HEK293T (cell line): ENCODE results near the gene FAM20C.

Experiments
- ARNT ChIP-seq: fragments of 450-650 bp; IDR thresholded peaks from 2 replicates; pipeline ENCODE4 v1.6.1; 2017; ENCODE audit warnings: mild to moderate bottlenecking
- BHLHE40 ChIP-seq: fragments of 450-650 bp; IDR thresholded peaks from 2 replicates; pipeline ENCODE4 v1.6.1; 2016; ENCODE audit warnings: mild to moderate bottlenecking, moderate library complexity, borderline replicate concordance
- ELF4 ChIP-seq: fragments of 450-650 bp; IDR thresholded peaks from 2 replicates; pipeline ENCODE4 v1.6.1; 2017; ENCODE audit warnings: antibody characterized with exemption
- FOXA1 ChIP-seq: fragments of 450-650 bp; IDR thresholded peaks from 2 replicates; pipeline ENCODE4 v1.6.1; 2016; ENCODE audit warnings: mild to moderate bottlenecking
- FOXM1 ChIP-seq: fragments of 450-650 bp; IDR thresholded peaks from 2 replicates; pipeline ENCODE4 v1.6.1; 2017; ENCODE audit warnings: mild to moderate bottlenecking, borderline replicate concordance
- HDGF ChIP-seq: fragments of 450-650 bp; IDR thresholded peaks from 2 replicates; pipeline ENCODE4 v1.6.1; 2017; ENCODE audit warnings: antibody characterized with exemption, borderline replicate concordance
- L3MBTL2 ChIP-seq: fragments of 450-650 bp; conservative IDR thresholded peaks from 2 replicates; pipeline ENCODE4 v1.6.1; 2016; ENCODE audit warnings: mild to moderate bottlenecking
- PKNOX1 ChIP-seq: fragments of 450-650 bp; IDR thresholded peaks from 2 replicates; pipeline ENCODE4 v1.6.1; 2016
- SP1 ChIP-seq: fragments of 450-650 bp; IDR thresholded peaks from 2 replicates; pipeline ENCODE4 v1.6.1; 2017
- SUZ12 ChIP-seq: fragments of 450-650 bp; IDR thresholded peaks from 2 replicates; pipeline ENCODE4 v1.6.1; 2016; ENCODE audit warnings: mild to moderate bottlenecking
- TARDBP ChIP-seq: fragments of 450-650 bp; IDR thresholded peaks from 2 replicates; pipeline ENCODE4 v1.6.1; 2016
- ZNF384 ChIP-seq: fragments of 450-650 bp; IDR thresholded peaks from 2 replicates; pipeline ENCODE4 v1.6.1; 2016

DNA sequence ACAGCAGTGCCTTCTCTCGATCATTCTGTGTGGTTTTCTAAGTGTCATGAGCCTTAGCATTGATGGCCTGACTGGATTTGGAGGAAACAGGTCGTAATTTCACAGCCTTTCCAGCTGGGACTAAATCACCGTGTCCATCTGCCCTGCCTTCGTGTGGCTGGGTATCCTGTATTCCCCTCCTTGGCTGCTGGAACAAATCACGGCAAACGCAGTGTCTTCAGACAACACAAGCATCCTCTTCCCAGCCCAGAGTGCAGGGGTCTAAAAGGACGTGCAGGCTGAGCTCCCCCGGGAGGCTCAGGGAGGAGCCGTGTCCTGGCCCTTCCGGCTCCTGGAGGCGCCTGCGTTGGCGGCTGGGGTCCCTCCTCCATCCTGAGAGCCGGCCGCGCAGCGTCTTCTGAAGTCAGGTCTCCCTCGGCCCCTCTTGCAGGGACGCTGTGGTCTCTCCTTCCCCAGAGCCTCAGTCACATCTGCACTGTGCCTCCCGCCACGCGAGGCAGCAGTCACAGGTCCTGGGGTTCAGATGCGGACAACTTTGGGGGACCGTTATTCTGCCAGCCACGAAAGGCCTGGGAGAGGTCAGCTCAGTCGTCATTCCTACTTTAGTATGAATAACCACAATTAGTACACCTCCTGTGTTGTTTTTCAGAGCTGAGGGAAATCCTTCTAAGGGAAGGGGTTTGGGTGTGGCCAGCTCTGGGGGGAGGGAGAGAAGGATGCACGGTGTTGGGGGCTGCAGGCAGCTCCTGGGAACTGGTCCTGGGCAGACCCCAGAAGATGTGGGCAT lies 41.1 kb downstream of the FAM20C start:
- TF ChIP-seq ZNF384 (no peak), ELF4 (no peak), TARDBP (no peak), FOXM1 (no peak), FOXA1 (no peak), PKNOX1 (no peak), BHLHE40 (no peak), SP1 (no peak), HDGF (no peak), L3MBTL2 (no peak), SUZ12 (no peak), ARNT (no peak)
